C4-2B (cell line): ENCODE results near the gene SFTA2.

Experiments
- ZFX ChIP-seq: fragments of 450-650 bp; IDR thresholded peaks from 2 replicates; pipeline ENCODE4 v1.6.1; 2017
- TF ChIP-seq, protein P1 (sequence below): fragments of 450-650 bp; conservative IDR thresholded peaks from 2 replicates; pipeline ENCODE4 v1.5.1; 2017; ENCODE audit warnings: mild to moderate bottlenecking

DNA sequence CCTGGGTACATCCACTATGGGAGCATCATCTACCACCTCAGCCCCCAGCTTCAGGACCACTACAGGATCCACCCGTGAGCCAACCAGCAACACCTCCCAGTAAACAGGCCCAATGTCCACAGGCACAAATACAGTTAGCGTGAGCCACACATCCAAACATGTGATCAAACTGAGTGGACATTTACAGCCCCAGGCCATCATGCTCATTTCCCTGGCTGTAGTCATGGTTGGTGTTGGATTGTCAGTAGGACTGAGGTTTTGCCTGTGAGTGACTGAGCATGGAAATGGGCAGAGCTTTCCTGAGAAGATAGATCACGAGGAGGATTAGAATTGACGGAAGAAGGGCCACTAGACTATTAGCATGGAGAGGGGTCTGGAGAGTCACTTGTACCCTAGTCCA is 40.8 kb upstream of the SFTA2 start:
- TF ChIP-seq, protein P1, sequence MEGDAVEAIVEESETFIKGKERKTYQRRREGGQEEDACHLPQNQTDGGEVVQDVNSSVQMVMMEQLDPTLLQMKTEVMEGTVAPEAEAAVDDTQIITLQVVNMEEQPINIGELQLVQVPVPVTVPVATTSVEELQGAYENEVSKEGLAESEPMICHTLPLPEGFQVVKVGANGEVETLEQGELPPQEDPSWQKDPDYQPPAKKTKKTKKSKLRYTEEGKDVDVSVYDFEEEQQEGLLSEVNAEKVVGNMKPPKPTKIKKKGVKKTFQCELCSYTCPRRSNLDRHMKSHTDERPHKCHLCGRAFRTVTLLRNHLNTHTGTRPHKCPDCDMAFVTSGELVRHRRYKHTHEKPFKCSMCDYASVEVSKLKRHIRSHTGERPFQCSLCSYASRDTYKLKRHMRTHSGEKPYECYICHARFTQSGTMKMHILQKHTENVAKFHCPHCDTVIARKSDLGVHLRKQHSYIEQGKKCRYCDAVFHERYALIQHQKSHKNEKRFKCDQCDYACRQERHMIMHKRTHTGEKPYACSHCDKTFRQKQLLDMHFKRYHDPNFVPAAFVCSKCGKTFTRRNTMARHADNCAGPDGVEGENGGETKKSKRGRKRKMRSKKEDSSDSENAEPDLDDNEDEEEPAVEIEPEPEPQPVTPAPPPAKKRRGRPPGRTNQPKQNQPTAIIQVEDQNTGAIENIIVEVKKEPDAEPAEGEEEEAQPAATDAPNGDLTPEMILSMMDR: no peak
- no peak for TF ChIP-seq ZFX
